Measurements from ENCODE around the gene EXOC3L4. TPM values are rescaled to one million over a fixed set of nuclear protein-coding genes. Genes with fewer than 3 reads are reported as not detected.

Gene EXOC3L4
- total RNA-seq, 2 experiments from 2014 or later: not detected

- no peak for DNase-seq (ENCODE audit: low spot score)
- TF ChIP-seq CTCF (conservative IDR thresholded peaks at IDR 0.05; ENCODE audit: low read length): no peak
- no peak for TF ChIP-seq EZH2phosphoT487 (IDR thresholded peaks at IDR 0.05; ENCODE audit: borderline replicate concordance, low read depth, low read length)
- CTCF ChIA-PET (ENCODE audit: unreplicated experiment): no interaction called here
- Histone ChIP-seq H3K36me3 (ENCODE audit: insufficient read depth, low read length) (no peaks in the 10 kb centered on the region), H3K79me2 (ENCODE audit: insufficient read depth, low read depth, low read length) (no peaks in the 10 kb centered on the region), H3K27ac (ENCODE audit: low read depth, low read length, poor library complexity, severe bottlenecking) (no peak overlapping the region), H4K20me1 (ENCODE audit: insufficient read depth, low read length) (no peaks in the 10 kb centered on the region), H3K4me2 (ENCODE audit: low read length) (no peak overlapping the region), H3K4me1 (ENCODE audit: insufficient read depth, low read length, poor library complexity, severe bottlenecking) (no peaks in the 10 kb centered on the region), H3K4me3 (ENCODE audit: low read depth, low read length, poor library complexity, severe bottlenecking) (no peak overlapping the region), H2AFZ (ENCODE audit: low read length) (no peak overlapping the region), H3K9me3 (ENCODE audit: low read length) (no peaks in the 10 kb centered on the region), H3K9me2 (ENCODE audit: insufficient read depth, low read length) (no peaks in the 10 kb centered on the region)
- POLR2A ChIA-PET: no interaction called here
- intact Hi-C loops (cut with micrococcal nuclease; ENCODE audit: unreplicated experiment): no loop called here
- no TSS peak for BruUV-seq (replicated peaks)
Observed at GRCh38 chr14:103056322-103057027, 38.0 kb upstream of the EXOC3L4 start.

DNA sequence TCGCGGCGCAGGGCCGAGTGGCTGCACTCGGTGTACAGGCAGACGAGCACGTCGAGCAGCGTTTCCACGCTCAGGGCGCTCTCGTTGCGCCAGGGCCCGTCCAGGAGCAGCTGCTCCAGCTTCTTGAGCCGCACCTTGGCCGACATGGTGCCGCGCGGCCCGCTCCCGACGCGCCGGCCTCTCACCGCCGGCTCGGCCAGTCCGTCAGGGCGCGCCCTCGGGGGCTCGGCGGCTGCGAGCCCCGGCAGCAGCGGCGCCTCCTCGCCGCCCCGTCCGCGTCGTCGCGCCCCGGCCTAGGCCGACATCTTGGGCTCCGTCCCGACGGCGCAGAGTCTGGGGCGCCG lies 37.5 kb upstream of the EXOC3L4 start:
- CTCF ChIA-PET (ENCODE audit: unreplicated experiment): no interaction called here
- Histone ChIP-seq H3K4me2 (ENCODE audit: low read length) (no peak overlapping the region), H3K9me2 (ENCODE audit: insufficient read depth, low read length) (no peaks in the 10 kb centered on the region), H3K4me1 (ENCODE audit: insufficient read depth, low read length, poor library complexity, severe bottlenecking) (no peaks in the 10 kb centered on the region), H3K4me3 (ENCODE audit: low read depth, low read length, poor library complexity, severe bottlenecking) (no peak overlapping the region), H3K27ac (ENCODE audit: low read depth, low read length, poor library complexity, severe bottlenecking) (no peak overlapping the region), H4K20me1 (ENCODE audit: insufficient read depth, low read length) (no peaks in the 10 kb centered on the region), H2AFZ (ENCODE audit: low read length) (no peak overlapping the region), H3K9me3 (ENCODE audit: low read length) (no peaks in the 10 kb centered on the region), H3K36me3 (ENCODE audit: insufficient read depth, low read length) (no peaks in the 10 kb centered on the region), H3K79me2 (ENCODE audit: insufficient read depth, low read depth, low read length) (no peaks in the 10 kb centered on the region)
- no peak for DNase-seq (ENCODE audit: low spot score)
- POLR2A ChIA-PET: no interaction called here
- TF ChIP-seq CTCF (conservative IDR thresholded peaks at IDR 0.05; ENCODE audit: low read length) (no peak), EZH2phosphoT487 (IDR thresholded peaks at IDR 0.05; ENCODE audit: borderline replicate concordance, low read depth, low read length) (no peak)
- BruUV-seq (replicated peaks): no TSS peak
- intact Hi-C loops (cut with micrococcal nuclease; ENCODE audit: unreplicated experiment): no loop called here

DNA sequence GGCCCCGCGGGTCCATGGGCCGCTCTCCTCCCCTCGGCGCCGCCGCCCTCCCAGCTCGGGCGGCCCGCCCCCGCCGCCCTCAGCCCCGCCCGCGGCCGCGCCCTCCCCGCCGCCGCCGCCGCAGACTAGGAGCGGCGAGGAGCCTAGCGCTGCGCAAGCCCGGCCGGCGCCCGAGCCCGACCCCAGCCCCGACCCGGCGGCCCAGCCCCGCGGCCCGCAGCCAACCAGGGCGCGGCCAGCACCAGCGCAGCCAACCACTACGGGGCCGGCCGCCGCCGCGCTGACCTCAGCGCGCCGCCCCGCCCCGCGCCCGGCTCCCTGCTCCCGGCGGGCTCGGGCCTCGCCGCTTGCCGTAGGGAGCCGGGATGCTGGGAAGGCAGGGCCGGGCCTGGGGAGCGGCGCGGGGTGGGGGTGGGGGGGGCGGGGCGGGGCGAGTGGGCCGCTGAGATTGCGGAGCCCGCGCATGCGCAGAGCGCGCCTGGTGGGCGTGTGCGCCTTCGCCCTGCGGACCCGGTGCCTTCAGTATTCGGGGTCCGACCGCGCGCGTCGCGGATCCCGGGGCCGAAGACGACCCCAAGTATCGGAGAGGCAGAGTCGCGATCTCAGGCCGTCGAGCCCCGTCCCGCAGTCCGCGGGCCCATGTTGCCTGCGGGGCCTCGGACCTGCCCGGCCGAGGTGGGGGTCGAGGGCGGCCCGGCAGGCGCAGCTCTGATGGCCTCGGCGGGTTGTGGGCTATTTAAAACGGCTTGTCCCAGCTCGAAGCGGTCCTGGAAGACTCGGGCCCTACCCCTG lies 37.0 kb upstream of the EXOC3L4 start, which contains the start of gene CDC42BPB:
Gene CDC42BPB (minus strand): TSS at position 178 of the 792 bp plus-strand sequence. CDS start 376 bp downstream, outside the sequence.
- BruUV-seq (replicated peaks): no TSS peak
- H3K79me2 ChIP-seq (ENCODE audit: insufficient read depth, low read depth, low read length): no peaks in the 10 kb centered on the region
- POLR2A ChIA-PET: no interaction called here
- TF ChIP-seq CTCF (conservative IDR thresholded peaks at IDR 0.05; ENCODE audit: low read length) (no peak), EZH2phosphoT487 (IDR thresholded peaks at IDR 0.05; ENCODE audit: borderline replicate concordance, low read depth, low read length) (no peak)
- CTCF ChIA-PET (ENCODE audit: unreplicated experiment): no interaction called here
- no peaks in the 10 kb centered on the region for H3K9me3 ChIP-seq (ENCODE audit: low read length)
- H3K27ac ChIP-seq (ENCODE audit: low read depth, low read length, poor library complexity, severe bottlenecking): no peak within 1 kb of the TSS
- no peak for DNase-seq (ENCODE audit: low spot score)
- no peak within 1 kb of the TSS for H3K4me3 ChIP-seq (ENCODE audit: low read depth, low read length, poor library complexity, severe bottlenecking)
- no peak within 1 kb of the TSS for H3K4me2 ChIP-seq (ENCODE audit: low read length)
- H2AFZ ChIP-seq (ENCODE audit: low read length): no peak within 1 kb of the TSS
- H3K36me3 ChIP-seq (ENCODE audit: insufficient read depth, low read length): no peaks in the 10 kb centered on the region
- H3K4me1 ChIP-seq (ENCODE audit: insufficient read depth, low read length, poor library complexity, severe bottlenecking): no peaks in the 10 kb centered on the region
- H3K9me2 ChIP-seq (ENCODE audit: insufficient read depth, low read length): no peaks in the 10 kb centered on the region
- H4K20me1 ChIP-seq (ENCODE audit: insufficient read depth, low read length): no peaks in the 10 kb centered on the region
- intact Hi-C loops (cut with micrococcal nuclease; ENCODE audit: unreplicated experiment): no loop called here

Measured in OCI-LY7 (cell line).